BLaER1 (cell line): Measurements from ENCODE around the gene RHCG.
"Not testable (repeated sequence)": the region's sequence is repeated elsewhere in the genome, so short reads cannot be mapped to it uniquely, and the experiment has no call there.

Experiments
- H3K27ac ChIP-seq: shearing (Covaris generic); formaldehyde crosslinking; 2 replicates; pipeline ENCODE4 v1.8.1; 2022
- H3K27me3 ChIP-seq: shearing (Covaris generic); formaldehyde crosslinking; 2 replicates; pipeline ENCODE4 v1.8.1; 2022
- H3K36me3 ChIP-seq: shearing (Covaris generic); formaldehyde crosslinking; 2 replicates; pipeline ENCODE4 v1.8.1; 2022
- H3K4me1 ChIP-seq: shearing (Covaris generic); formaldehyde crosslinking; 2 replicates; pipeline ENCODE4 v1.8.1; 2022
- H3K4me2 ChIP-seq: shearing (Covaris generic); formaldehyde crosslinking; 2 replicates; pipeline ENCODE4 v1.8.1; 2022
- H3K4me3 ChIP-seq: shearing (Covaris generic); formaldehyde crosslinking; 2 replicates; pipeline ENCODE4 v1.8.1; 2022
- H3K9ac ChIP-seq: shearing (Covaris generic); formaldehyde crosslinking; 2 replicates; pipeline ENCODE4 v1.8.1; 2022
- H3K9me3 ChIP-seq: shearing (Covaris generic); formaldehyde crosslinking; 2 replicates; pipeline ENCODE4 v1.8.1; 2022
- H4K20me1 ChIP-seq: shearing (Covaris generic); formaldehyde crosslinking; 2 replicates; pipeline ENCODE4 v1.8.1; 2022
- Cebpa-rat ChIP-seq: shearing (Covaris generic); IDR thresholded peaks from 2 replicates; pipeline ENCODE4 v1.8.1; 2022

Gene RHCG

GRCh38 chr15:89480505-89480904 lies 15.9 kb downstream of the RHCG start:
- H3K27ac ChIP-seq = no peak overlapping the region
- H3K4me1 ChIP-seq = no peaks in the 10 kb centered on the region
- no peak overlapping the region for H3K4me2 ChIP-seq
- H3K27me3 ChIP-seq = no peaks in the 10 kb centered on the region
- H3K4me3 ChIP-seq = no peak overlapping the region
- H3K9me3 ChIP-seq = no peaks in the 10 kb centered on the region
- H4K20me1 ChIP-seq = no peaks in the 10 kb centered on the region
- H3K9ac ChIP-seq = no peak overlapping the region
- H3K36me3 ChIP-seq = no peaks in the 10 kb centered on the region
- no peak for TF ChIP-seq Cebpa-rat

GRCh38 chr15:89479173-89479572 lies 17.2 kb downstream of the RHCG start:
- H3K4me3 ChIP-seq = no peak overlapping the region
- H3K36me3 ChIP-seq = no peaks in the 10 kb centered on the region
- H3K27ac ChIP-seq = no peak overlapping the region
- no peaks in the 10 kb centered on the region for H3K9me3 ChIP-seq
- H3K4me1 ChIP-seq = no peaks in the 10 kb centered on the region
- no peak for TF ChIP-seq Cebpa-rat
- no peak overlapping the region for H3K9ac ChIP-seq
- no peaks in the 10 kb centered on the region for H4K20me1 ChIP-seq
- H3K4me2 ChIP-seq = no peak overlapping the region
- H3K27me3 ChIP-seq = no peaks in the 10 kb centered on the region

- no peak overlapping the region for H3K9ac ChIP-seq
- no peak overlapping the region for H3K4me2 ChIP-seq
- H3K4me1 ChIP-seq = no peaks in the 10 kb centered on the region
- no peak for TF ChIP-seq Cebpa-rat
- H3K4me3 ChIP-seq = no peak overlapping the region
- H3K27ac ChIP-seq = no peak overlapping the region
- no peaks in the 10 kb centered on the region for H3K9me3 ChIP-seq
- no peaks in the 10 kb centered on the region for H4K20me1 ChIP-seq
- no peaks in the 10 kb centered on the region for H3K36me3 ChIP-seq
- no peaks in the 10 kb centered on the region for H3K27me3 ChIP-seq
Measured at GRCh38 chr15:89477411-89478242, 18.8 kb downstream of the RHCG start.

- Histone ChIP-seq H3K36me3 (no peaks in the 10 kb centered on the region), H4K20me1 (no peaks in the 10 kb centered on the region), H3K4me3 (no peak overlapping the region), H3K27ac (no peak overlapping the region), H3K4me2 (no peak overlapping the region), H3K27me3 (no peaks in the 10 kb centered on the region), H3K9ac (no peak overlapping the region), H3K9me3 (no peaks in the 10 kb centered on the region), H3K4me1 (no peaks in the 10 kb centered on the region)
- no peak for TF ChIP-seq Cebpa-rat
Measured at GRCh38 chr15:89475661-89476060, 20.7 kb downstream of the RHCG start.

- TF ChIP-seq Cebpa-rat = no peak
- Histone ChIP-seq H3K4me3 (no peak overlapping the region), H3K9ac (no peak overlapping the region), H3K27me3 (no peaks in the 10 kb centered on the region), H3K4me2 (no peak overlapping the region), H3K27ac (no peak overlapping the region), H3K4me1 (no peaks in the 10 kb centered on the region), H4K20me1 (no peaks in the 10 kb centered on the region), H3K9me3 (no peaks in the 10 kb centered on the region), H3K36me3 (no peaks in the 10 kb centered on the region)
Measured at GRCh38 chr15:89472785-89473256, 23.6 kb downstream of the RHCG start.

- Histone ChIP-seq H3K36me3 (no peaks in the 10 kb centered on the region), H3K4me1 (no peaks in the 10 kb centered on the region), H3K9me3 (no peaks in the 10 kb centered on the region), H3K4me2 (no peak overlapping the region), H3K27ac (no peak overlapping the region), H3K27me3 (no peaks in the 10 kb centered on the region), H3K4me3 (no peak overlapping the region), H3K9ac (no peak overlapping the region), H4K20me1 (no peaks in the 10 kb centered on the region)
- no peak for TF ChIP-seq Cebpa-rat
Measured at GRCh38 chr15:89469426-89470096, 26.8 kb downstream of the RHCG start.

- not testable (repeated sequence) for H3K9ac ChIP-seq, H3K4me3 ChIP-seq, H3K4me2 ChIP-seq, H3K4me1 ChIP-seq, H3K36me3 ChIP-seq, H3K27ac ChIP-seq, H3K27me3 ChIP-seq, H3K9me3 ChIP-seq, H4K20me1 ChIP-seq
Measured at GRCh38 chr15:89468813-89469212, 27.6 kb downstream of the RHCG start.

- H3K4me2 ChIP-seq = no peak overlapping the region
- no peak overlapping the region for H3K4me3 ChIP-seq
- H3K4me1 ChIP-seq = no peaks in the 10 kb centered on the region
- H3K27ac ChIP-seq = no peak overlapping the region
- H3K27me3 ChIP-seq = no peaks in the 10 kb centered on the region
- H3K36me3 ChIP-seq = no peaks in the 10 kb centered on the region
- no peaks in the 10 kb centered on the region for H3K9me3 ChIP-seq
- no peak overlapping the region for H3K9ac ChIP-seq
- H4K20me1 ChIP-seq = no peaks in the 10 kb centered on the region
- no peak for TF ChIP-seq Cebpa-rat
Measured at GRCh38 chr15:89463113-89463512, 33.3 kb downstream of the RHCG start.

- Histone ChIP-seq H3K27me3 (no peaks in the 10 kb centered on the region), H3K4me3 (no peak overlapping the region), H3K36me3 (no peaks in the 10 kb centered on the region), H3K27ac (no peak overlapping the region), H3K9me3 (peaks cover 3% of the 10 kb centered on the region), H3K4me2 (no peak overlapping the region), H3K9ac (no peak overlapping the region), H4K20me1 (no peaks in the 10 kb centered on the region), H3K4me1 (no peaks in the 10 kb centered on the region)
- no peak for TF ChIP-seq Cebpa-rat
Measured at GRCh38 chr15:89462198-89462912, 34.0 kb downstream of the RHCG start.

GRCh38 chr15:89461386-89461785 lies 35.0 kb downstream of the RHCG start:
- no peak overlapping the region for H3K27ac ChIP-seq
- no peaks in the 10 kb centered on the region for H3K4me1 ChIP-seq
- no peak overlapping the region for H3K4me2 ChIP-seq
- no peaks in the 10 kb centered on the region for H3K27me3 ChIP-seq
- no peak overlapping the region for H3K9ac ChIP-seq
- no peak for TF ChIP-seq Cebpa-rat
- H3K9me3 ChIP-seq = peaks cover 13% of the 10 kb centered on the region
- no peaks in the 10 kb centered on the region for H3K36me3 ChIP-seq
- no peak overlapping the region for H3K4me3 ChIP-seq
- no peaks in the 10 kb centered on the region for H4K20me1 ChIP-seq
